Chondrocyte (in vitro differentiated cells): ENCODE data around the gene ID2. TPM values are rescaled to one million over a fixed set of nuclear protein-coding genes. Genes with fewer than 3 reads are reported as not detected.

Experiments used
- DNase-seq: peaks from one replicate; pipeline ENCODE4 v3.0.0; 2021; ENCODE audit warnings: mixed read lengths, low spot score
- H3K27ac Mint-ChIP-seq: one replicate; pipeline ENCODE4 v1.8.0; 2021; ENCODE audit warnings: mild to moderate bottlenecking, moderate library complexity, mixed read lengths; ENCODE audit not compliant: unreplicated experiment
- H3K27me3 Mint-ChIP-seq: 2 replicates; pipeline ENCODE4 v1.8.0; 2021; ENCODE audit warnings: low read depth, mixed read lengths
- H3K36me3 Mint-ChIP-seq: 2 replicates; pipeline ENCODE4 v1.8.0; 2021; ENCODE audit warnings: low read depth, mixed read lengths
- H3K4me1 Mint-ChIP-seq: 2 replicates; pipeline ENCODE4 v1.8.0; 2021; ENCODE audit warnings: low read depth, mild to moderate bottlenecking, mixed read lengths
- H3K4me3 Mint-ChIP-seq: one replicate; pipeline ENCODE4 v1.8.0; 2021; ENCODE audit warnings: mild to moderate bottlenecking, moderate library complexity, mixed read lengths; ENCODE audit not compliant: unreplicated experiment
- H3K9me3 Mint-ChIP-seq: 2 replicates; pipeline ENCODE4 v1.8.0; 2021; ENCODE audit warnings: low read depth, mixed read lengths
- CTCF ChIP-seq: fragments of 200-600 bp; sonication (generic); IDR thresholded peaks from 2 replicates; pipeline ENCODE4 v1.5.0; 2021; ENCODE audit warnings: antibody characterized with exemption, mild to moderate bottlenecking, moderate library complexity
- total RNA-seq: library from RNA; stranded (reverse); gene quantifications from 3 replicates; pipeline ENCODE4 v1.2.1, GENCODE V29; 2021

Gene ID2
- total RNA-seq, 1 donor from 2014 or later: 23.1 TPM

- H3K36me3 Mint-ChIP-seq: no peaks in the 10 kb centered on the region
- H3K4me3 Mint-ChIP-seq: no peak overlapping the region
- no peaks in the 10 kb centered on the region for H3K27me3 Mint-ChIP-seq
- no peak for DNase-seq
- no peak overlapping the region for H3K27ac Mint-ChIP-seq
- TF ChIP-seq CTCF: no peak
- H3K4me1 Mint-ChIP-seq: peaks cover 9% of the 10 kb centered on the region
- H3K9me3 Mint-ChIP-seq: no peaks in the 10 kb centered on the region
Measured at GRCh38 chr2:8663997-8664396, 17.9 kb upstream of the ID2 start.

GRCh38 chr2:8666581-8666980 is 15.3 kb upstream of the ID2 start:
- peaks cover 9% of the 10 kb centered on the region for H3K4me1 Mint-ChIP-seq
- no peak overlapping the region for H3K27ac Mint-ChIP-seq
- TF ChIP-seq CTCF: no peak
- no peak overlapping the region for H3K4me3 Mint-ChIP-seq
- no peak for DNase-seq
- H3K36me3 Mint-ChIP-seq: no peaks in the 10 kb centered on the region
- no peaks in the 10 kb centered on the region for H3K9me3 Mint-ChIP-seq
- no peaks in the 10 kb centered on the region for H3K27me3 Mint-ChIP-seq

GRCh38 chr2:8667896-8668512 is 13.9 kb upstream of the ID2 start:
- no peak overlapping the region for H3K27ac Mint-ChIP-seq
- no peak for DNase-seq
- H3K4me3 Mint-ChIP-seq: no peak overlapping the region
- no peaks in the 10 kb centered on the region for H3K27me3 Mint-ChIP-seq
- H3K36me3 Mint-ChIP-seq: no peaks in the 10 kb centered on the region
- TF ChIP-seq CTCF: no peak
- no peaks in the 10 kb centered on the region for H3K4me1 Mint-ChIP-seq
- no peaks in the 10 kb centered on the region for H3K9me3 Mint-ChIP-seq

GRCh38 chr2:8669157-8669817 is 12.6 kb upstream of the ID2 start:
- DNase-seq: no peak
- H3K27me3 Mint-ChIP-seq: no peaks in the 10 kb centered on the region

GRCh38 chr2:8670580-8670979 is 11.3 kb upstream of the ID2 start:
- no peak for TF ChIP-seq CTCF
- Mint-ChIP-seq H3K27ac (no peak overlapping the region), H3K9me3 (peaks cover 14% of the 10 kb centered on the region), H3K27me3 (no peaks in the 10 kb centered on the region), H3K36me3 (peaks cover 11% of the 10 kb centered on the region), H3K4me3 (no peak overlapping the region), H3K4me1 (no peaks in the 10 kb centered on the region)
- DNase-seq: no peak

More at GRCh38 chr2:8669157-8669817, 12.6 kb upstream of the ID2 start:
- H3K4me1 Mint-ChIP-seq: no peaks in the 10 kb centered on the region
- H3K4me3 Mint-ChIP-seq: no peak overlapping the region
- peaks cover 7% of the 10 kb centered on the region for H3K36me3 Mint-ChIP-seq
- peaks cover 9% of the 10 kb centered on the region for H3K9me3 Mint-ChIP-seq
- no peak overlapping the region for H3K27ac Mint-ChIP-seq
- TF ChIP-seq CTCF: no peak
